Caki2 (cell line): ENCODE measurements around the gene DLX3. TPM values are rescaled to one million over a fixed set of nuclear protein-coding genes. Genes with fewer than 3 reads are reported as not detected.
"Not testable (repeated sequence)": the region's sequence is repeated elsewhere in the genome, so short reads cannot be mapped to it uniquely, and the experiment has no call there.

Experiments used
- DNase-seq: peaks from one replicate; pipeline ENCODE4 v3.0.0-alpha.2; 2015; ENCODE audit warnings: low read depth
- in situ Hi-C: cut with HindIII; loops from 2 replicates; pipeline ENCODE4 v1.10.0; 2016; ENCODE audit warnings: low sequenced_read_pairs, low pct_unique_long_range_greater_than_20kb, mixed read lengths
- total RNA-seq: library from RNA; depleted of rRNA; stranded (reverse); fragments of >200 nt; shearing (Covaris generic); gene quantifications from 2 replicates; pipeline ENCODE4 v1.2.3, GENCODE V29; 2014; ENCODE audit warnings: low replicate concordance; rRNA removed

DLX3 gene
- total RNA-seq = not detected in 2 replicates

DNA sequence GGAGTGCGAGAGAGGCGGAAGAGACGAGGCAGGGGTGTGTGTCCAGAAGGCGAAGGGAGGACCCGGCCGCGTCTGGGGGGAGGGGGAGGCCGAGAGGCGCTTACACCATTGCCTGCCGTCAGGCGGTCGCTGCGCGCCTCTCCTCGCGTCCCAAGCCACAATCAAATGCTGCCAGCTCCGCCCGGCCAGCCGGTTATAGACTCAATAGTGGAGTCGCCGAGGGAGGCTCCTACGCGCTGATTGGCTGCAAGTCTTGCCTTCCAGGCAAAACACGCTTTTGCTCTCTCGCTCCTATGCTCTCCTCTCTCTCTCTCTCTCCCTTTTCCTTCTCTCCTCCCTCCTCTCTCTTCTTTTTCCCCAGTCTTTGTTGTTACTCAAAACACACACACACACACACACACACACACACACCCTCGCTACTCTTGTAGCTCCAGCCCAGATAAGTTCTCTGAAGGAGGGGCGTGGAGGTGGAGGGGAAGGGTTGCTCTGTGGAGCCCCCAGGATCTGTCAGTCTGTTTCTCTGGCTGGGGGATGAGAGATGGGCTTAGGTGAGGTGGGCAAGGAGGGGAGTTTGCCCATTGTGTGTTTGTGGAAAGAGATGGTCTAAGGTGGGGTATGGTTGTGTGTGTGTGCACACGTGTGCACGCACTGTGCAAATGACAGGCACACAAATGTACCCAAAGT is at the start of gene DLX3:
Gene DLX3 (minus strand): TSS at position 170 of the 684 bp plus-strand sequence. CDS start 226 bp downstream, outside the sequence.
- DNase-seq = peak; percentile 57
- in situ Hi-C loops = loop anchor here (10.0 kb wide), 1 partner anchor 90 kb away; no protein-coding TSS in a partner anchor

DNA sequence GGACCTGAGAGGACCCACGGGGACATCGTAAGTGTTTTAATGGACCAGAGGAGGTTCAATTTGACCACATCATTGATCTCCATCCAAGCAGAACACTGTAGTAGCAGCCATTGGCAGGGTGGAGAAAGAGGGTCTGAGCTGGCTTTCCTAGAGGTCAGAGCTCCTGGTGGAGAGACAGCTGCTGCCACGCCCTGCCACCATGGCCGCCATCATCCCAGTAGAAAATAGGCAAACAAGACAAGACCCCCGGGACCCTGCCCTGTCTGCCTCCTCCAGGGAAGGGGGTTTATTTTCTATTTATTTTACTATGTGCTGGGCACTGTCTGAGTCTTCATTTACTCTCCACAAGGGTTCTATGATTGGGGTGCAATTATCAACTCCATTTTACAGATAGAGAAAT is 49.5 kb upstream of the DLX3 start:
- DNase-seq = no peak
- in situ Hi-C loops = no loop called here

DNA sequence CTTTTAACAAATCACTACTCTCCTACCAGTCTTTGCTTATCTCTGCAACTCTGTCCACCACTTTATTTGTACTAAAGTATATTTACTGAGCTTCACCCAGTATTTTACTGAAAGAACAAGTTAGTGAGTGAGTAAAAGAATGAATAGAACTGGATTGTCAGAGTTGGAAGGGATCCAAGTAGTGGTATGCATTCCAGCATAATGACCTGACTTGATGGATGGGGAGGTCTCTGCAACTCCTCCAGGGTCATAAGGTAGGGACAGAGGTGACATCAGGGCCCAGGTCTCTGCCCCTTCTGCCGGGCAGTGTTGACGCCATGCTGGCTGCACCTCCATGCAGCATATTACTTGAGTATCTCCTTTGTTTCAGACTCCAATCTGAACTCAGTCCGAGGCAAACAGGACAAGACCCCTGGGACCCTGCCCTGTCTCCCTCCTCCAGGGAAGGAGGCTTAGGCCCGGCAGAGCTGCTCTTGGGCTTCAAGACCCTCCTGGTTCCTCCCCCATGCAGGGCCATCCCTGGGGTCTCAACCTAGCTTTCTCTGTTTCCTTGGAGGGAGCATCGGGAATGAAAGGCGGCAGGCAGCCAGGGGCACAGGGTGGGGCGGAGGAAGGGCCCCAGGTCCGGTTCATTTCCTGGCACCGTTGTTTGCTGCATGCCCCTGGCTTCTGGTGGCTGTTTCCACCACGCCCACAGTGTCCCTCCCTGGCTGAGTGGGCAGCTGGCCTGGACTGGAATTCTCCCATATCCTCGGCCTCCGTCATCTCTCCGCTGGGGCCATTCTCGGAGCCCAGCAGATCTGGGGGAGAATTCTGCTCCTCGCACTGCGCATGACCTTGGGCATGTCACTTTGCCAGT is 48.5 kb upstream of the DLX3 start:
- DNase-seq = peak; percentile 80
- in situ Hi-C loops = no loop called here

DNA sequence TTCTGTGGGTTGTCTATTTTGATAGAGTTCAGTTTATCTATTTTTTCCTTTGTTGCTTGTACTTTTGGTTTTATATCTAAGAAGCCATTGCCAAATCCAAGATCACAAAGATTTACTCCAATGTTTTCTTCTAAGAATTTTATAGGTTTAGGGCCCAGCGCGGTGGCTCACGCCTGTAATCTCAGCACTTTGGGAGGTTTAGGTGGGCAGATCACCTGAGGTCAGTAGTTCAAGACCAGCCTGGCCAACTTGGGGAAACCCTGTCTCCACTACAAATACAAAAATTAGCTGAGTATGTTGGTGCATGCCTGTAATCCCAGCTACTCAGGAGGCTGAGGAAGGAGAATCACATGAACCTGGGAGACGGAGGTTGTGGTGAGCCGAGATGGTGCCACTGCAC is 47.2 kb upstream of the DLX3 start:
- DNase-seq = no peak
- in situ Hi-C loops = no loop called here

DNA sequence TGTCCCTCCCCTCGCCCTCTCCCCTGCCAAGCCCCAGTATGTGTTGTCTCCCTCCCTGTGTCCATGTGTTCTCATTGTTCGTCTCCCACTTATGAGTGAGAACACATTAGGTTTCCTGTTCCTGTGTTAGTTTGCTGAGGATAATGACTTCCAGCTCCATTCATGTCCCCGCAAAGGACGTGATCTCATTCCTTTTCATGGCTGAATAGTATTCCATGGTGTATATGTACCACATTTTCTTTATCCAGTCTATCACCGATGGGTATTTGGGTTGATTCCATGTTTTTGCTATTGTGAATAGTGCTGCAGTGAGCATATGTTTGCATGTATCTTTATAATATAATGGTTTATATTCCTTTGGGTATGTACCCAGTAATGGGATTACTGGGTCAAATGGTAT is 45.5 kb upstream of the DLX3 start:
- DNase-seq, in situ Hi-C loops: not testable (repeated sequence)

DNA sequence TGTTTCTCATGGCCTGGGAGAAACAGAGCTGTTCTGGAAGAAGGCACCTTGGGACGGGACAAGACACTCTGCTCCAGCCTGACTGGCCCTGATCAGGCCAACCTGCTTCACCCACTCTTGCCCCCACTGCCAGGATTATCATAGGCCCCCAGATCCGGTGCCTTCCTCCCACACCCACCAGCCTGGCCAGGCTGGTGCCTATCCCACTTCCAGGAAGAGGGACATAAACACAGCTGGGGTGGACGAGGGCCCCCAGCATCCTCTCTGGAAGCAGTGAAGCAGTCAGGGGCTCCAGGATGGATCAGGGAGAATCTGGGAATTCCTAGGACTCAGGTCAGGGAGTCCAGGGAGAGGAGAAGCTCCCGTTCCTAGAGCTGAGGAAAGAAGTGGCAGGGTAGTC is 44.0 kb upstream of the DLX3 start:
- in situ Hi-C loops = no loop called here
- DNase-seq = no peak

DNA sequence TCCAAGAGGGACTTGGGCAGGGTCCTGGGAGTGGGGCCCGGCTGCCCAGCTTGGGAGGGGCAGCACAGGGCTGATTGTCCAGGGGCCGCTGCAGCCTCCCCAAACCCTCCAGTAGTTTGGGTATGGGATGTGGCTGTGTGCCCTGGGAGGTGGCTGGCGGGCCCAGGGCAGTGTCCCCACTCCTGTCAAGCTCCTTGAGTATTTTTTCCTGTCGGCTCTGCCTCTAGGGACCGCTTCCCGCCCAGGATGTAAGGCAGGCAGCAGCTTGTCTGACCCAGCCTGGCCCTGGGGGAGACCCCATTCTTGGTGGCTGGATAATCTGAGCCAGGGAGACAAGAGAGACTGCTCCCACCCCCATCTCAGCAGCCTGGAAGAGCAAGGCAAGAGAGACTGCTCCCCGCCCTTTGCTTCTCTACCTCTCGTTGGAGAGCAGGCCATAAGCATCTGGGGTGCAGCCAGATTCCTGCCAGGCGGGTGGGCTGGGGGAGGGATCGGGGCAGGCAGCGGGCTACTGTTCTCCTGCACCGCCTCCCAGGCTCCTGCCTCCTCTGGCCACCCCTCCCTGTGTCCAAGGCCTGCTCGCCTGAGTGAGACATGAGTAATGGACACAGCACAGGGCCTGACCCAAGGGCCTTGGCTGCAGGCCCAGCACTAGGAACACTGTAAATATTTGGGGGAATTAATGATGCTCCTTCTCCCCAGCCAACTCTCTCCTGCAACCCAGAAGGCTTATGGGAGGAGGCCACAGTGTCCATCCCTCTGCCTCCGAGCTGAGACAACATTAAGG is 42.5 kb upstream of the DLX3 start:
- in situ Hi-C loops = no loop called here
- peak; percentile 66 for DNase-seq

DNA sequence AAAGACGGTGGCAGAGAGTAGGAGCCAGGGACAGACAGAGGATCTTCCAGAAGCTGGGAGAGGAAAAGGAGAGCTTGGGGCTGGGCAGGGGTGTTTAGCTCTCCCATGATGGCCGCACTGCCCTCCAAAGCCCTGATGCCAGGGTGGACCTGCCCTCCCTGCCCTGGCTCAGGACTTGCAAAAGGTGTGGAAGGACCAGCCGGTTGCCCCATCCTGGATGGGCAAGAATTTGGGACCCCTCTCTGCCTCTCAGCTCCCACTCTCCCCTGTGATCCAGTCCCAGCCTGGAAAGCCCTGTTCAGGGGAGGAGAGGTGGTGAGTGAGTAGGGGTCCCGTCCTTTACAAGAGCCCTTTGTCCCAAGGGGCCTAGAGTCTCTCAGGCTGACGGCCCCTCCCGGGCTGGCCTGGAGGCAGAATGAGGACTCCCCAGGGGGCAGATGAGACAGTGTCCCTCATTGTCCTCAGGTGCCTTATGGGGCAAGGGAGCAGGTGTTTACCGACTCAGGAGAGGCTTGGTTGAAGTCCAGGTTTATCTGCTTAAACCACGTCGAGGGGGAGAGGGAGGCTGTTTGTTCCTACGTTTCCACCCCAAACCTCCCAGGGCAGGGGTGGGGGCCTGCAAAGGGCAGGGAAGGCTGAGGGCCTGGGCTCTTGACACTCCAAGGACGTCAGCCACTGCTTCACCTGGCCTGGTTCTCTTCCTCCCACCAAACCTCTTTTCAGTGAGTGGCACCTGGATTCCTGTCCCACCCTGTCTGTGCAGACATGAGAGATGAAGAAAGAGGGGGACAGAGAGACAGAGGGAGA is 41.6 kb upstream of the DLX3 start:
- in situ Hi-C loops = no loop called here
- DNase-seq = no peak

DNA sequence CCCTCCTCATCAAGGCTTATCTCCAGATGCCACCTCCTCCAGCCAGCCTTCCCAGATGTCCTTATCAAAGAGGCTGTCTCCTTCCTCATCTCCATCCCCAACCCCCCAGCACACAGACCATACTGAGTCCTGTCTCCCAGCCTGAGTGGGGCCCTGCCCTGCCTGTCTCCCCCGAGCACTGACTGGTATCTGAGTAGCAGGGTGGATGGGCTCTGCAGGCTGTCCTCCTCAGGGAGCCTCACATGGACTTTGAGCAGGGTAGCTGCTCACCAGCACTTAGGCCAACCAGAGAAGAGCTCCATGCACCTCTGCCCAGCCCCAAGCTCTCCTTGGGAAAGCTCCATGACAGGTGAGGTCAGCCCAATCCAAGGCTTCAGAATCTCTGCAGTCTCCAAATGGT is 40.9 kb upstream of the DLX3 start:
- in situ Hi-C loops = no loop called here
- DNase-seq = no peak

DNA sequence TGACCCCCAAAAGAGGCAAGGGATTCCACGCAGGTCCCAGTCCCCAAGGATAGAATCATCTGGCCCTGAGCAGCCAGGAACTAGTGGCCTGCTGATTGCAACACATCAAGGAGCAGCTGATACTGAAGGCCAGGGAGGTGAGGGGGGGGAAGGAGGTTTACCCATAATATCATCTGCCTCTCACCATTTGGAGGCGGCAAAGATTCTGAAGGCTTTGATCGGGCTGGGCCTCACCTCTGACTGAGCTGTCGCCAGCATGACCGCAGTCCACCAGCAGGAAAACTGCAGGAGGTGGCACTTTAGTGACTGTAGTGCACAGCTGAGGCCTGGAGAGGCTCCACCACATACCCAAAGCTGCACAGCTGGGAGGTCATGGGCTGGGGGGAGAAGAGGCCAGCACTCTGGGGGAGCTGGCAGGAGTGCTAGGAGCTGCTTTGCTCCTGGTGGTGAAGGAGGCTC is 40.4 kb upstream of the DLX3 start:
- in situ Hi-C loops = no loop called here

DNA sequence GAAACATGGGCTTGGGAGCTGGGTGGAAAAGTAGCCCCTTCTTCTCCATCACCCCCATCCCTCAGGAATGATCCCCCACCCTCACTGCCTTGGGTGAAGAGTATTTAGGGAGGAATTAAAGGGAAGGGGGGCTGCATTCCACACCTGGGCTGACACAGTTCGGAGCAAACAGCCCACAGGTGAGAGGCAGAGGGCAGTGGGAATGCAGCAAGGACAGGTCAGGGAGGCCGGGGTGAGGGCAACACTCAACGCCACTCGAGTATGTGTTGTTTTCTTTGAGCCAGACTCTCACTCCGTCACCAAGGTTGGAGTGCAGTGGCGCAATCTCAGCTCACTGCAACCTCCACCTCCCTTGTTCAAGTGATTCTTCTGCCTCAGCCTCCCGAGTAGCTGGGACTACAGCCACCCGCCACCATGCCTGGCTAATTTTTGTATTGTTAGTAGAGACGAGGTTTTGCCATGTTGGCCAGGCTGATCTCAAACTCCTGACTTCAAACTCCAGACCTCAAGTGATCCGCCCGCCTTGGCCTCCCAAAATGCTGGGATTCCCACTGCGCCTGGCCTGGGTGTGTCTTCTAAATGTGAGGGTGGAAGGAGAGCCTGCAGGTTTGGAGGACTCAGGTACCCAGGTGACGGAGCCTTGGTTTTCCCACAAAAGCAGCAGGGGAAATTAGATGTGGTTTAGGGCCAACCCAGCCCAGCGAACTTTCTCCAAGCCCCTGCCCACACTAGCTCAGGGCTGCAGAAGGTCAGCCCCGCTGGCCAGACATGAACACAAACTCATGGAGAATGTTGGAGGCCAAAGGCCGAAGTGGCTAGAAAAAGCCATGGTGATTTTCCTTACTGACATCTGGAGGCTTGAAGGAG is 39.7 kb upstream of the DLX3 start:
- DNase-seq = no peak
- in situ Hi-C loops = no loop called here

More for the DNA sequence above, 40.4 kb upstream of the DLX3 start:
- no peak for DNase-seq

DNA sequence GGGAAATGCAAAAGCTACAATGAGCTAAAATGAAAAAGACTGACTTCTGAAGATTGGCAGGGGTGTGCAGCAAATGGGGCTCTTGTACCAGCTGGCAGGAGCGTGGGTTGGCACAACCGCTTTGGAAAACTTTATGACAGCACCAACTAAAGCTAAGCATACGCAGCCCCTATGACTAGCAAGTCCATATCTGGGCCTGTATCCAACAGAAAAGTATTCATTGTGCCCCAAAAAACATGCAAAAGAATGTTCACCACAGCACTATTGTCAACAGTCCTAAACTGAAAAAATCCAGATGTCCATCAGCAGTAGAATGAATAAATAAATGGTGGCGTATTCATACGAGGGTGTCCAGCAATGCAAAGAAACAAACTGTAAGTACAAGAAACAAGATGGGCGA is 38.3 kb upstream of the DLX3 start:
- no peak for DNase-seq
- in situ Hi-C loops = no loop called here

DNA sequence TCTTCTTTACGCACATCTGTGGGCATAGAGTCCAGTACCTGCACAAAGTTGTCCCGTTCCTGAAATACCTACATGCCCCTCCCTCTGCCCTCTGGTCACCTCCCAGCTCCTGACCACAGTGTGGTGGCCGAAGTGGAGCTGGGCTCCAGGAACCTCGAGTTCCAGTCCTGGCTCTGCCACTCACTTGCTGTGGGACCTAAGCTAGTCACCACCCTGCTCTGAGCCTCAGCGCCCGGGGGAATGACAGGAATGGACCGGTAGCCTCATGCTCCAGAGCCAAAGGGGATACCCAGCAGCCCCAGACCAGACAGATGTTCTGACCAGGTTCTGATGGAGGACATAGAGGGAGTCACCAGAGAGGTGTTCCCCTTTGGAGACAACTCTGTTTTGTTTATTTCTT is 34.2 kb upstream of the DLX3 start:
- no peak for DNase-seq
- in situ Hi-C loops = no loop called here

DNA sequence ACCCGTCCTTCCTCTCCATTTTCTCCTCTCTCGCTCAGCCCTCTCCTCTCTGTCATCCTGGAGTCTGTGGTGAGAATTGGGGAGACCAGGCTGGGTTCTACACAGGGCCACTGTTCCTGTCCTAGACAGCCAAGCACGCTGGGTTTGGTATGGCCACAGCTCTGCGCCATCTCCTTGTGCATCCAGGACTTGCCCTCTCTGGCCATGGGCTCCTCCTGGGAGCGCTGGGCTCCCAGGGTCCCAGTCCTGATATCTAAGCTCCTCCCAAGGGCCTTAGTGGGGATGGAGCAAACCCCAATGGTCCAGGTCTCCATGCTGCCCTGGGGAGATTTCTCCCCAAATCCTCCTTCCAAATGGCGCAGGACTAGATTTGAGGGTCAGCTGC is 33.7 kb upstream of the DLX3 start:
- in situ Hi-C loops = no loop called here
- no peak for DNase-seq

DNA sequence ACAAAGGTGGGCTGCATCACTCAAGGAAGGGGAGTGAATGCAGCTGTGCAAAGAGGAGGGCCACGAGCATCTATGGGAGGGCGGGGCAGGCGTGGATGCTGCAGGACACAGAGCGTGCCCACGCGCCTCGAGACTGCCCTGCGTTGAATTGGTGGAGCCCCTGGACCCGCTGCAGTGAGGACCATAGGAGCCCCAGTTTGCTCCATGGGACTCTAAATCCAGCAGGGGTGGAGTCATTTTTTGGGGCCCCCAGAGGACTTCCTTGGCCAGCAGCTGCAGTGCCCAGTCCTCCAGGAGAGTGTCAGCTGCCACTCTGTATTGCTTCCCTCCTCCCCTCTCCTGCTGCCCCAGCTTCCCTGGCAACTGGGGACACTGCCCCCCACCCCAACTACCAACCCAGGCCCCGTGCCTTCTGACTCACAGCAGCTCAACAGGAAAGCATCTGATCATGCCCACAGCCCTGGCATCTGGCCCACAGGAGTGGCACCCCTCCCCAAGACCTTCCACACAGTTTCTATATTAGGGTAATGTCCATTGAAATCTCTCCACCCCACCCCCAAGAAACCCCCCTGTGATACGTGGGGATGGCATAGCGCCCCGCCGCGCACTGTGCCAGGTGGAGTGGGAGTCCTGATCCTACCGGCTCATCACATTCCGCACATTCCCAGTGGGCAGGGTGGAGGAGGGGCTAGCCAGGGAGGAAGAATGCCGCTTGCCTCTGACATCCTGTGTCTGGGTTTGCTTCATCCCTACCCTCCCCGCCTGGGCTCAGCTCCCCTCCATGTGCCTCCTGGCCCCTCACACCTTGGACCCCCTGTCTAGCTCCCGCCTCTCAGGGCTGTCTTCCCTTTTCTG is 33.1 kb upstream of the DLX3 start:
- DNase-seq = peak; percentile 95
- in situ Hi-C loops = no loop called here

DNA sequence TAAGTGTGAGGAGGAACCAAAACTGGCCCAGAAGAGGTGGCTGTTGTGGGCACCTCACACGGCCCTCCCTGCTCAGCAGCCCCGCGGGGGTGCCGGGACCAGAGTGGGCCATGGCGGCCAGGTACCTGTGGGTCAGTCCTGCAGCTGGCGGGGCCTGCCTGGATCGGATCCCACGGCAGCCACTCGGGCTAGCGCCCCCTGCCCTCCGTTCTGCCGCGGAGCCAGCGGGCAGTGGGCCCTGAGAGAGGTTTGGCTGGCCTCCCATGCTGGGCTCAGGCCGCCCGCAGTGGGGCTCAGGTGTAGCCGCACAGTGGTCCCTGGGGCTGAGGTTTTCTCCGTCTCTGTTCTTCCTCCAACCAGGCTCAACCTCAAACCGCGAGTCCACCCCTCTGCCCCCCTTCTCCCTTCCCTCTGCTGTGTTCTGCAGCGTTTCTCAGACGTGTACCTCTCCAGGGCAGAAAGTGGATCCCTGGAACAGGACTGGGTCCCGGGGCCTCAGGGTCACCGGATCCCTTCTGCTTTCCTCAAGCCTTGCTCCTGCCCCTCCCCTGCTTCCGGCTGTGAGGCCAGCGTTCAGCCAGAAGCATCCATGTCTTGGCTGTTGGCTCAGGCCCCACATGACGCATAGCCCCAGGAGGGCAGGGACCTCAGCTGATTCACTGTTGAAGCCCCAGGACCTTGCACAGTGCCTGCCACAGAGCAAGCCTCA is 32.3 kb upstream of the DLX3 start:
- in situ Hi-C loops = no loop called here

More for the DNA sequence above, 32.3 kb upstream of the DLX3 start:
- DNase-seq = peak; percentile 96
